ENCODE data around the gene TRPV6.

The TRPV6 gene

DNA sequence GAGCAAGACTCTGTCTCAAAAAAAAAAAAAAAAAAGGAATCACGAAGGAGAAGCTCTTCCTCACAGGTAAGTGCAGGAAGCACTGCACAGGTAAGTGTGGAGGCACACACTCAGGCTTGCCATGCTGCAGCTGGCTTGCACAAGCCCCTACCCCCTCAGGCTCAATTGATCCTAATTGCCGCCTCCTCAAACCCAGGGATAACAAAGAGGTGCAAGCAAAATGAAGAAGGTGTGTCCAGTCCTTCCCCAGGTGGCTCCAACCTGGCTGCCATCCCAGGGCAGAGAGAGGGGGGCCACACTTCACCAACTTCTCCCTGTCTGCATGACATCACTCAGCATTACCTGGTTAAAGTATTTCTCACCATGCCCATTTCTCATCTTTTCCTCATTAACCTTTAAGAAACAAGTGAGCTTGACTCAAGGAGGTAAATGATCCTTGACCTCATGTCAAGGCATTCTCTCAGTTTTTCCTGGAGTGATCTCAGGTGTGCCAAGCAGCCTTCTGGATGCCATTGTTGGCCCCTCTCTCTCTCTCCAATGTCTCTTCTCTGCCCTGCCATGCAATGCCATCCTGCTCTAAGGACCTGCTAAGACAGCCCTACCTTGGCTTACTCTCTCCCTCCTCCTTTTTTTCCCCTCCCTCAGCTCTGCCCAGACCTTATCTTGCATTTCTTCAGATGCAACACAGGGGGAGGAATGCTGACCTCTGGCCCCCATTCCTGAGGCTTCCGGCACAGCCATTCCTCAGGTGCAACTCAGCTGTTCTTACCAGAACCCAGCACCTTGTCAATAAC lies 13.0 kb upstream of the TRPV6 start:
- DNase-seq, result no peak
- TF ChIP-seq GATA1 (IDR thresholded peaks at IDR 0.05; ENCODE audit: low read depth, low read length) (no peak), POLR2A (IDR thresholded peaks at IDR 0.05; ENCODE audit: low read length) (no peak)

DNA sequence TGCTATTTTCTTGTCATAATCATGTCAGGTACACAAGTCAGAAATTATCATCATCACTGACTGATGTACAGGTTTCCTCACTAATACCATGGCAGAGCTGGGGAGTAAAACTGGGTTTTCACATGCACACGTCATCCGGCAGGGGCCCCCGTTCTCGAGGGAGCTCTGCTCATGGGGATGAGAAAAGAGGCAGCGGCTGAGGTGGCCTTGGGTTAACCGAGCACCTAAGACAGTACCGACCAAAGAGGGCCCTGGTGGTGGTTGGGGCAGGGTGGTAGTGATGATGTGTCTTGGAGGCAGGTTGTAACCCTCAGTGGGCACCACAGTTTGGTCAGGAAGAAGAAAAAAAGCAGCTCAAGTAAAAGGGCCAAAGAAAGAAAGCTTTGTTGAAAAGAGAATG lies 12.1 kb upstream of the TRPV6 start:
- TF ChIP-seq POLR2A (IDR thresholded peaks at IDR 0.05; ENCODE audit: low read length), result no peak
- TF ChIP-seq GATA1 (IDR thresholded peaks at IDR 0.05; ENCODE audit: low read depth, low read length), result no peak

DNA sequence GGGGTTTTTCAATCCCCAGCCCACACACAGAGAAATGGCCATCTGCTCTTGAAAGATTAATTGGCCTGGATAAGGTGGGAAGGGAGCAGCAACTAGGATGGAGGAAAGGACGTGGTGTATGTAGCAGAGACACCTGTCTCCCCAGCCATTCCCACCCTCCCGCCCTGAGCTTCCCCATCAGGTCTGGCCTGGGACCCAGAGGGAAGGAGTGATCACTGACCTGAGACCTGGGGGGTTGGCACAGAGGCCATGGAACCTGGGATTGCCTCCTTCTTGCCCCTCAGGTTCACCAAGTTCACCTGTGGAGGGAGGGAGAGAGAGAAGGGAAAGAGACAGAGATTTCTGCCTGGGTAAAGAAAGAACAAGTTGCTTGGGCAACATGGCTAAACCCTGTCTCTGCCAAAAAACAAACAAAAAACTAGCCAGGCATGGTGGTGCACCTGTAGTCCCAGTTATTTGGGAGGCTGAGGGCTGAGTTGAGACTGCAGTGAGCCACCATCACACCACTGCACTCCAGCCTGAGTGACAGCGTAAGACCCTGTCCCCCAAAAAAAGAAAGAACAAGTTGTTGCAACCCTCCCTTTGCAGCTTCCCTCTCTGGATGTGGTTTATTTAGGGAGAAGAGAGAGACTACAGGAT lies 11.3 kb upstream of the TRPV6 start:
- no peak for DNase-seq
- no peak for TF ChIP-seq POLR2A (IDR thresholded peaks at IDR 0.05; ENCODE audit: low read length)
- TF ChIP-seq GATA1 (IDR thresholded peaks at IDR 0.05; ENCODE audit: low read depth, low read length), result no peak

More for the DNA sequence above, 12.1 kb upstream of the TRPV6 start:
- no peak for DNase-seq

DNA sequence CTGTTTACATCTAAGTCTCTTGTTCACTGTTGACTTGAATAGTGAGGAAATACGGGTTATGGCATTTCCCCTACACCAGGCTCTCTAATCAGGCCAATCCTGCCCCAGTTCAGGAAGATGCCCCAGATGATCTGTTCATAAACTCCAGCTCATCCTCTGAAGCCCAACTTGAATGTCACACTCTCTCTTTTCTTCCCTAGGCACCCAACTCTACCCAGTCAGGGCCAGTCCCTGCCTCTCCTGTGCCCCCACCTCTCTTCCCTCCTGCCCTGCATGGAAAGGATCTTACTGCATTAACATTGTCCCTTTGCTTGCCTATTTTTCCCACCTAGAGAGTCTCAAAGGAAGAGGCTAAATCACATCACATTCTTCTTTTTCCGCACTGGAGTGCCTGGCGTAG lies 10.6 kb upstream of the TRPV6 start:
- TF ChIP-seq POLR2A (IDR thresholded peaks at IDR 0.05; ENCODE audit: low read length), result no peak
- no peak for DNase-seq

DNA sequence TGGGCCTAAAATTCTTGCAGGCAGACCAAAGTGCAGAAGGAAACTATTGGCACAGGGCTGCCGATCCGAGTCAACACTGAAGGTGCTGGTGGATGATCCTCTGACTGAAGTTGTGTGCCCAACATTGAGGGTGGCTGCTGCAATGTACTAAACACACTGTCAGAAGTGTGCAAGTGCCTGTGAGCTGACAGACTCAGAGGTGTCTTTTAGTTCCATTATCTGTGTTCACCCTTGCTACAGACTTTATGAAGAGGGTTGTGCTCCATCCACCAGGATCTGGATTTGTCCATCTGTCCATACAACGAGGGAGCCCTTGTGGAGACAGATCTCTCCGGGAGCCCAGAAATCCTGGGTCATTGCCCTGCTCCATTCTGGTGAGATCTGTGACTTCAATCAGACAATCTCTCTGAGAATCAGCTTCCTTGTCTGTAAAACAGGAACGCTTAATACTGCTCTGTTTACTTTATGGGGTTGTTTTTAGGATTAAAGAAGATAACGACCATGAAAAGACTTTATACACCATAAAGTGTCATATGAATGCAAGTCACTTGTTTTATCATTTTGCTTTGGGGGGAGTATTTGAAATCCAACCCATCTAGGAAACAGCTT lies 9.5 kb upstream of the TRPV6 start:
- no peak for TF ChIP-seq POLR2A (IDR thresholded peaks at IDR 0.05; ENCODE audit: low read length)
- TF ChIP-seq GATA1 (IDR thresholded peaks at IDR 0.05; ENCODE audit: low read depth, low read length), result no peak
- no peak for DNase-seq

DNA sequence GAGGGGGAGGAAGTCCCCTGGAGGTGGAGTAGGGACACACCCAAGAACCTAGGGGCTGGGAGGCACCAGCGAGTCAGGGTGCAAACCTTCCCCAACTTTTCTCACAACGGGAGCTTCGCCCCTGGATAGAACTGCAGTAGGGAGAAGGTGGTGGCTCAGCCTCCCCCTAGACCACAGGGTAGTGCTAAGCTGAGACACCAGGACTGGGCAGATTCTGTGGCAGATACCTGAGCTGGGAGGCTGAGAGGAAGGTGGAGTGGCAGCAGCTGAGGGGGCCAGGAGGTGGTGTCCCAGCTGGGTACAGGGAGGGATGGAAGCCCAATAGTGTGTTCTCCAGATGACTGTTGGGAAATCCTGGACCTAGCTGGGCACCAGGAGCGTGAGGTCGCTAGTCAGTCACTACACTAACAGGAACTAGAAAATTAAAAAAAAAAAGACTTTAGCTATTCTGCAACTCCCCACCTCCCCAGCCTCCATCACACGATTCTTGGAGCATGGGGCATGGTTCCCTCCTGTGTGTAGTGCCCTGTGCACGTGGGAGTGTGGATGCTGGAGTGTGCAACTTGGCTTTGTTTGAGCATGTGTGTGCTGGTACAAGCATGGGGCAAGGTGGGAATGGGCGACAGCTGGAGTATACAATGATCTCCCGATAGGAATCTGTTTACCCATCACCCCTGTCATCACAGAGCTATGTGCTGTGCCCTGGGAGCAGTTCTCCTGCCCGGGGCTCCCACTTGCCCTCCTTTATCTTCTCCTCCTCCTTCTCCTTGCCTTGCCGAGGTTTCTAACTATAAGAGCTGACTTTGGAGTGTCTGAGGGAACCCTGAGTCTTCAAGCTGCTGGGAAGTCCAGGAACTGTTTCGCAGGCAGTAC lies 8.8 kb upstream of the TRPV6 start:
- TF ChIP-seq GATA1 (IDR thresholded peaks at IDR 0.05; ENCODE audit: low read depth, low read length) (no peak), POLR2A (IDR thresholded peaks at IDR 0.05; ENCODE audit: low read length) (no peak)
- DNase-seq, result no peak

DNA sequence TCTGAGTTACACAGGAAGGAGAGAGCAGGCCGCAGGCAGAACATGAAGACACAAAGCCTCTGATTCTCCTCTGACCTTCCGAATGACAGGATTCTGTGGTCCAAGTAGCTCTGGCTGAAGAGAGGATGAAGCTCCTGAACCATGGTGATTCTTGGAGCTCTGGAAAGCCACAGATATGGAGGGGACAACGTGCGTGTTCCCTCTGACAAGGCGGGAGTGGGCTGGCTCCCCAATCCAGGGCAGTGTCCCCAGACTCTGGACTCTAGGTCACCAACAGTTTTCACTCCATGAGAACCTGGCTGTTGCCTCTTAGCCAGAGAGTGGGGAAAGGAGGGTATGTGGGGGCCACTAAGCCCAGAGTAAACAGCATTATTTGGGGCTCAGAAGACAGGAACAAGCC lies 7.4 kb upstream of the TRPV6 start:
- no peak for TF ChIP-seq POLR2A (IDR thresholded peaks at IDR 0.05; ENCODE audit: low read length)
- no peak for TF ChIP-seq GATA1 (IDR thresholded peaks at IDR 0.05; ENCODE audit: low read depth, low read length)
- DNase-seq, result no peak

DNA sequence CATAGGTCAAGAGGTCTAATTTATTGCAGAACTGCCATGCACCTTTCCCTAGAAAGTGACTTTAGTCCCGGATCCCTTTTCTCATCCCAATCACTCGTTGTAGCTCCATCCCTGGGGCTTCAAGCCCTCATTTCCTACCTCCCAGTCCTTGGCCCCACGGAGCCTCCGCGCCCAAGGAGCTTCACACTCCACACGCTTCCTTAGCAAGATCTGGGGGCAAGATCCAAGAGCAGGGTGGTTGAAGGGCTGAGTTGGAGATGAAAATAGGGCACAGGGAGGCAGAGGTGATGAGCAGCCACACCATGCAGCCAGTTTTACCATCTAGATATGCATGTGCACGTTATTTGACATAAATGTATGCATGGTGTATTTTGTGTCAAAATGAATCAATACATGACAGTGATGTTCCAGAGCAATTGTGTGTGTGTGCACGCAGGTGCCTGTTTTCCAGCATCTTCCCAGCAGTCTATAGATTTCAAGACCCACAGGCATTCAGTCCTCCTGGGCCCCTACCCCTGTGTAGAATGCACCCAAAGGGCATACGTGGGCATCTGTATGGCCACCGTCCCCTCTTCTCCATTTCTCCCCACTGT lies 6.0 kb upstream of the TRPV6 start:
- DNase-seq, result no peak
- TF ChIP-seq POLR2A (IDR thresholded peaks at IDR 0.05; ENCODE audit: low read length), result no peak
- TF ChIP-seq GATA1 (IDR thresholded peaks at IDR 0.05; ENCODE audit: low read depth, low read length), result no peak

DNA sequence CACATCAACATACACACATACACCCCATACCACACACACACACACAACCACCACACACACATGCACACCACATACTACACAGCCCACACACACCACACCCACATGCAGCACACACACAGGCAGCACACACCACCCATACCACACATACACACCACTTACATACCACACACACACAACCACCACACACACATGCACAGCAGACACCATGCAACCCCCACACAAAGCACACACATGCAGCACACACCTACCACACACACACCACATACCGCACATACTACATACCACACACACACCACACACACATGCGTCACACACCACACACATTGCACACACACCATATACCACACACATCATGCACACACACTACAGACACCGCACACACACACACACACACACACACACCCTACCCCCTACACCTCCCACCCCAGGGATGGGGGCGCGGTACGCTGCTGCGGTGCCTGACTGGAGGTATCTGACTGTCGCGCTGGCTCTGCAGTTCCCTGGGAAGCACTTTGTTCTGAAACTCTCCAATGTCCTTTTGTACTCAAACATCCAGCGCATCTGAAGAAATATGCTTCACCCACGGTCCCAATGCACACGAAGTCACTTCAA lies 5.4 kb upstream of the TRPV6 start:
- TF ChIP-seq GATA1 (IDR thresholded peaks at IDR 0.05; ENCODE audit: low read depth, low read length) (no peak), POLR2A (IDR thresholded peaks at IDR 0.05; ENCODE audit: low read length) (no peak)
- DNase-seq, result no peak

DNA sequence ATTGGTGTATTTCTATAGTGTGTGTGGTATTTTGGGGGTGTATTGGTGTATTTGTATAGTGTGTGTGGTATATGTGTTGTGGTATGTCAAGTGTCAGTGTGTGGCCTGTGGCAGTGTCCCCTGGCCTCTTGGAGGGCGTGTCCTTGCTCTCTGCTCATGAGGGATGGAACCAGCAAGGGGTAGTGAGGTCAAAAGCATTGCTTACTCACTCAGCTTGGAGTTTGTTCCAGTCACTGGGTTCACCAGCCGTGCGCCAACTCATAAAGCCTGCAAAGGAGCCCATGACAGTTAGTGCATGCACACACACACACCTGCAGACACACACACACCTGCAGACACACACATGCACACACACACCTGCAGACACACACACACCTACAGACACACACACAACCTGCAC lies 4.3 kb upstream of the TRPV6 start:
- no peak for TF ChIP-seq POLR2A (IDR thresholded peaks at IDR 0.05; ENCODE audit: low read length)
- TF ChIP-seq GATA1 (IDR thresholded peaks at IDR 0.05; ENCODE audit: low read depth, low read length), result no peak
- DNase-seq, result peak in 1 of 2 experiments; percentile 17

DNA sequence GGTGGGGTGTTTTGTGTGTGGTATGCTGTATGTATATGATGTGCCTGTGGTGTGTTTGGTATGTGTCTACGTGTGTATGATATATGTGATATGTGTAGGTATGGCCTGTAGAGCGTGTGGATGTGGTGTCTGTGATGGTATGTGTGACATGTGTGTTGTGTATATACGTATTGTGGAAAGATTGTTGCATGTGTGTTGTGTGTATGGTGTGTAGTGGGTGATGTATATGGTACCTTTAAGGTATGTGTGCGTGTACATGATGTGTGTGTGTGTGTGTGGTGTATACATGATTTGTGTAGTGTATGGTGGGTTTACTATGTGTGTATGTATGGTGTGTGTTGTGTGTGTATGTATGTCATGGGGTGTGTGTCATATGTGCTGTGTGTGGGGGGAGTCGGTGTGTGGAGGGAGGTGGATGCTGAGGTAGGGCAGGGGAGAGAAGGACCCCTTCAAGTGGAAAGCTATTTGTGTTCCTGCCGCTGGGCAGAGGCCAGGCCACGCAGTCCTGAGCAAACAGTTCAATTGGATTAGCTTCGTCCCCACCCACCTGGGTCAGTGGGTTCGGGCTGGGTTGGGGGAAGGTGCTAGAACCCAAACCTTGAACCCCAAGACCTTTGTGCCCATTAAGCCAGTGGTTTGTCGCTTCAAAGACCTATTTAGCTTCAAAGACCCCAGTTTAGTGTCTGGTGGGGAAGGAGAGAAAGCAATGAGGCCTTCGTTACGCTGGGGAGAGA lies 1.9 kb upstream of the TRPV6 start:
- DNase-seq, result no peak
- TF ChIP-seq GATA1 (IDR thresholded peaks at IDR 0.05; ENCODE audit: low read depth, low read length), result no peak
- TF ChIP-seq POLR2A (IDR thresholded peaks at IDR 0.05; ENCODE audit: low read length), result no peak

DNA sequence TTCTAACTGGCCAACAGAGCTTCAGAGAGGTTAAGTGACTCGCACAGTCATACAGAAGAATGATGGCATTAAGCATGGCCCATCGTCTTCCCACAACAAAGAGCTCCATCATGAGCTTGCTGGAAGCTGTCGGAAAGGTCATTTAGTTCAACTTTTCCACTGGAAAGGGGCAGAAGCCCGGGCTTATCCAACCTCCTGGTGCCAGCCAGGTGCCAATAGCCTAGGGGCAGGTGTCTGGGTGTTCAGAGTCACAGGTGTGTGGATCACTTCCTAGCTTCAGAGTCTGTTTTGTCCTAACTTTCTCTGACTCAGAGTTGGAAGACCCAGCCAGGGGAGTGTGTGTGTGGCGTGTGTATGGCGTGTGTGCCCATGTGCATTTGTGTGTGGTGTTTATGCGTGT lies 1.3 kb upstream of the TRPV6 start:
- DNase-seq, result no peak
- TF ChIP-seq GATA1 (IDR thresholded peaks at IDR 0.05; ENCODE audit: low read depth, low read length), result no peak
- no peak for TF ChIP-seq POLR2A (IDR thresholded peaks at IDR 0.05; ENCODE audit: low read length)

DNA sequence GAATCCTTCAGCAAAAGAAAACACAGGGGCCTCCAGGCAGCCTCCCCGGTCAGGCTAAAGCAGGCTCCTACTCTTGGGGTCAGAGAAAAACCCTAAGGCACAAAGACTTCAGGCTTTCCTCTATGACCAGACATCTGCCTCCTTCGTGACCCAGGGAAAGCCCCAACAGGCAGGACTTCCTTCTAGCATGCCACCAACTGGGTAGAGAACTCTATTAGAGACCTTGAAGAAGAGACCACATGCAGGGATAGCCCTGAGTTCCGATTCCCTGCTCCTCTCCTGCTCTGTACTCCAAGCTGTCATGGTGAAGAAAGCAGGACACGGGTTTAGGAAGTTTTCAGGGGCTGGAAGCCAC lies 1.3 kb downstream of the TRPV6 start:
- DNase-seq, result no peak
- TF ChIP-seq GATA1 (IDR thresholded peaks at IDR 0.05; ENCODE audit: low read depth, low read length) (no peak), POLR2A (IDR thresholded peaks at IDR 0.05; ENCODE audit: low read length) (no peak)
